ENCODE measurements around the gene PELI3.

The PELI3 gene

GRCh38 chr11:66472054-66472453 lies 5.3 kb downstream of the PELI3 start:
- TF ChIP-seq ZFX (IDR thresholded peaks at IDR 0.05; ENCODE audit: borderline replicate concordance), result no peak
- no peak overlapping the region for H3K27ac ChIP-seq

- TF ChIP-seq CTCF (IDR thresholded peaks at IDR 0.05) (no peak), ZFX (IDR thresholded peaks at IDR 0.05; ENCODE audit: borderline replicate concordance) (no peak)
- no peak overlapping the region for H3K27ac ChIP-seq
Observed at GRCh38 chr11:66473167-66473566, 6.5 kb downstream of the PELI3 start.

GRCh38 chr11:66473608-66474515 lies 7.2 kb downstream of the PELI3 start:
- no peak overlapping the region for H3K27ac ChIP-seq
- TF ChIP-seq ZFX (IDR thresholded peaks at IDR 0.05; ENCODE audit: borderline replicate concordance) (no peak), CTCF (IDR thresholded peaks at IDR 0.05) (no peak)

- no peak overlapping the region for H3K27ac ChIP-seq
- TF ChIP-seq CTCF (IDR thresholded peaks at IDR 0.05), result no peak
- no peak for TF ChIP-seq ZFX (IDR thresholded peaks at IDR 0.05; ENCODE audit: borderline replicate concordance)
Observed at GRCh38 chr11:66475349-66476172, 8.9 kb downstream of the PELI3 start.

- TF ChIP-seq CTCF (IDR thresholded peaks at IDR 0.05), result no peak
- no peak for TF ChIP-seq ZFX (IDR thresholded peaks at IDR 0.05; ENCODE audit: borderline replicate concordance)
- H3K27ac ChIP-seq, result peak overlapping the region; percentile 29; the same call in 1 of the 2 replicates
Observed at GRCh38 chr11:66476173-66476840, 9.6 kb downstream of the PELI3 start.

GRCh38 chr11:66476841-66477251 lies 10.1 kb downstream of the PELI3 start:
- H3K27ac ChIP-seq, result peak overlapping the region; percentile 29; the same call in 1 of the 2 replicates

More at GRCh38 chr11:66476841-66477251, 10.1 kb downstream of the PELI3 start:
- TF ChIP-seq CTCF (IDR thresholded peaks at IDR 0.05), result no peak
- TF ChIP-seq ZFX (IDR thresholded peaks at IDR 0.05; ENCODE audit: borderline replicate concordance), result no peak
